Lower leg skin (tissue), 4 donors: Measurements from ENCODE around the gene NPDC1. TPM values are rescaled to one million over a fixed set of nuclear protein-coding genes. Genes with fewer than 3 reads are reported as not detected.

Experiments
- DNase-seq, 2 donors: peaks; one replicate each; pipeline ENCODE4 v3.0.0-alpha.2; 2019; ENCODE audit warnings: low spot score in 2 of 2
- H3K4me3 ChIP-seq: fragments of 200-600 bp; sonication (generic); 2 replicates; pipeline ENCODE4 v1.5.1; 2017; ENCODE audit warnings: mild to moderate bottlenecking, low read depth; ENCODE audit not compliant: poor library complexity, severe bottlenecking
- POLR2A ChIP-seq, 2 donors: fragments of 450-650 bp; IDR thresholded peaks; one replicate each; pipeline ENCODE4 v1.6.1; 2016 to 2017; ENCODE audit warnings: antibody characterized with exemption in 2 of 2, mild to moderate bottlenecking in 1 of 2, moderate library complexity in 1 of 2
- WGBS, 2 donors: methylation state at CpG; one replicate each; pipeline ENCODE4 v1.1.5; 2018; 5-methylcytosine and 5-hydroxymethylcytosine counted together
- intact Hi-C: fragments of 100-400 bp; cut with DNase I; formaldehyde crosslinking; loops from one replicate; pipeline ENCODE4 v1.15.0; 2023; ENCODE audit warnings: low total_unique reads
- total RNA-seq, 4 donors: library from RNA; depleted of rRNA; stranded (reverse); fragments of >200 nt; gene quantifications; one replicate each; pipeline ENCODE4 v1.1.0, GENCODE V29; 2016
- TF ChIP-seq, protein P1 (sequence below), 3 donors: fragments of 450-650 bp; IDR thresholded peaks; one replicate each; pipeline ENCODE4 v1.5.1; 2016; ENCODE audit warnings: antibody characterized with exemption in 3 of 3, mild to moderate bottlenecking in 3 of 3, moderate library complexity in 2 of 3

NPDC1 gene
- total RNA-seq, 4 donors from 2014 or later, result 29.1 to 63.9 (median 56.1) TPM

DNA sequence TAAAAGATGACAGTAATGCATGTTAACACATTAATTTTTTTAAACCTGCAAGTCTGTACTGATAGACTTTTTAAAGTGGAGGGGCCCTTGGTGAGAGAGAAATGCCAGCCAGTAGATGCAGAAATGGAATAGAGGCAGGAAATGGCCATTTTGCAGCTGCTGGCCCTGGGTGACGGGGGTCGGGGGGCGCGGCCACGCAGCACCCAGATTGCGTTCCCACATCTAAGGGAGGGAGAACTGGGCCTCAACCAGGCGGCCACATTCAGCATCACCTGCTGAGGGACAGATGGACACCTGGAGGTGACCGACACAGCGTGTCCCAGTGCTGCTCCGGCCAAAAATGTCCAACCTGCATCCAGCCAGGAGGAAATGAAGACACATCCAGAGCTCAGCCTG lies 43.3 kb downstream of the NPDC1 start:
- intact Hi-C loops, result no loop called here
- whole genome bisulfite sequencing, 2 donors, result 86 to 91% methylated on average over 10 of the region's 10 CpGs

GRCh38 chr9:137001857-137002645 lies 43.9 kb downstream of the NPDC1 start:
- DNase-seq, result no peak
- 80 to 83% methylated on average over 20 of the region's 20 CpGs for WGBS, 2 donors
- intact Hi-C loops, result no loop called here
- H3K4me3 ChIP-seq, result no peak overlapping the region
- no peak for TF ChIP-seq POLR2A (IDR thresholded peaks at IDR 0.05)
- TF ChIP-seq, protein P1, sequence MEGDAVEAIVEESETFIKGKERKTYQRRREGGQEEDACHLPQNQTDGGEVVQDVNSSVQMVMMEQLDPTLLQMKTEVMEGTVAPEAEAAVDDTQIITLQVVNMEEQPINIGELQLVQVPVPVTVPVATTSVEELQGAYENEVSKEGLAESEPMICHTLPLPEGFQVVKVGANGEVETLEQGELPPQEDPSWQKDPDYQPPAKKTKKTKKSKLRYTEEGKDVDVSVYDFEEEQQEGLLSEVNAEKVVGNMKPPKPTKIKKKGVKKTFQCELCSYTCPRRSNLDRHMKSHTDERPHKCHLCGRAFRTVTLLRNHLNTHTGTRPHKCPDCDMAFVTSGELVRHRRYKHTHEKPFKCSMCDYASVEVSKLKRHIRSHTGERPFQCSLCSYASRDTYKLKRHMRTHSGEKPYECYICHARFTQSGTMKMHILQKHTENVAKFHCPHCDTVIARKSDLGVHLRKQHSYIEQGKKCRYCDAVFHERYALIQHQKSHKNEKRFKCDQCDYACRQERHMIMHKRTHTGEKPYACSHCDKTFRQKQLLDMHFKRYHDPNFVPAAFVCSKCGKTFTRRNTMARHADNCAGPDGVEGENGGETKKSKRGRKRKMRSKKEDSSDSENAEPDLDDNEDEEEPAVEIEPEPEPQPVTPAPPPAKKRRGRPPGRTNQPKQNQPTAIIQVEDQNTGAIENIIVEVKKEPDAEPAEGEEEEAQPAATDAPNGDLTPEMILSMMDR (IDR thresholded peaks at IDR 0.05), result no peak

More for the DNA sequence above, 43.3 kb downstream of the NPDC1 start:
- no peak overlapping the region for H3K4me3 ChIP-seq
- DNase-seq, result no peak
- TF ChIP-seq, protein P1 (IDR thresholded peaks at IDR 0.05), result no peak
- TF ChIP-seq POLR2A (IDR thresholded peaks at IDR 0.05), result no peak

- DNase-seq, result no peak
- WGBS, 2 donors, result 61 to 69% methylated on average over 10 of the region's 10 CpGs
Observed at GRCh38 chr9:137000177-137000930, 45.6 kb downstream of the NPDC1 start.

GRCh38 chr9:136997830-136998234 lies 48.1 kb downstream of the NPDC1 start:
- 63 to 77% methylated on average over 18 of the region's 18 CpGs for WGBS, 2 donors
- intact Hi-C loops, result no loop called here
- no peak overlapping the region for H3K4me3 ChIP-seq
- no peak for DNase-seq
- no peak for TF ChIP-seq POLR2A (IDR thresholded peaks at IDR 0.05)
- TF ChIP-seq, protein P1 (IDR thresholded peaks at IDR 0.05), result no peak

More at GRCh38 chr9:137000177-137000930, 45.6 kb downstream of the NPDC1 start:
- intact Hi-C loops, result no loop called here
- no peak overlapping the region for H3K4me3 ChIP-seq
- TF ChIP-seq, protein P1 (IDR thresholded peaks at IDR 0.05), result no peak
- TF ChIP-seq POLR2A (IDR thresholded peaks at IDR 0.05), result no peak

GRCh38 chr9:136997371-136997770 lies 48.6 kb downstream of the NPDC1 start:
- no peak overlapping the region for H3K4me3 ChIP-seq
- no peak for TF ChIP-seq POLR2A (IDR thresholded peaks at IDR 0.05)
- TF ChIP-seq, protein P1 (IDR thresholded peaks at IDR 0.05), result no peak
- intact Hi-C loops, result no loop called here
- WGBS, 2 donors, result 80 to 86% methylated on average over 3 to 10 of the region's 10 CpGs
- DNase-seq, result no peak
